HG02852 (cell line): ENCODE results near the gene OXTR.

Experiments
- ATAC-seq: cut with Tn5 transposase; IDR thresholded peaks from one replicate; pipeline ENCODE4 v1.9.1; 2021; ENCODE audit warnings: mild to moderate bottlenecking, moderate library complexity; ENCODE audit not compliant: unreplicated experiment

Gene OXTR

DNA sequence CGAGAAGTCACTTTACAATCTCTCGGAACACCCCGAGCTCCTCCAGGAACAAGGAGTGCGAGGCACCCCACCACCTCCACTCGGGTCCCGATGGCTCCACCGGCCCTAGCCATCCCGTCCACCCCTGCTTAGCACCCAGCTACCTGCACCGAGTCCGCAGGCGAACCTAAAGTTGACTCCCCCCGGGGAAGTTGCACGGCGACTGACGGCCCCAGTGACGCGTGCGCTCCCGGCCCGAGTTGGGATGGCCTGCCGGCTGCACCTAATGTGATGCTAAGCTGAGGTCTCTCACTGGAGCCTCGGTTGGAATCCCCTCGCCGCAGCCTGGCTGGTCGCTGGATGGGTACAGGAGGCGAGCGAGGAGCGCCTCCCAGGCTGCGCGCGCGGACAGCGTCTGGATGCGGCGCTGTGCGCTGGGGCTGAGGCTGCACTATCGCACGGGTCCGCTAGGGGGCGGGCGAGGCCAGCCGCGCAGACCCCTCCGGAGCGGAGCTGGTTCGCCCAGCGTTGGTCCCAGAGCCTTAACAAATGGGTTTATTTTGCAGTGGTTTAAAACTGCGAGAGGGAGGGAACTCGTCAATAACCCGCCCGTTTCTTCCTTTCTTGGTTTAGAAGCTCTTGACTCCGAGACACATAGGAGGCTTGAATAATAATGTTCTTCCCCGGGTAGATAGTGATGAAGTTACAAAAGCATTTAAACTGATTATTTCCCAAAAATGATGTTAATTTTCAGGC lies at the start of gene OXTR:
TSS of gene OXTR (minus strand) at position 526 of the 735 bp plus-strand sequence. CDS start 1,426 bp downstream, outside the sequence.
- ATAC-seq, result peak; percentile 80

- no peak for ATAC-seq
Measured at GRCh38 chr3:8817486-8817885, 48.1 kb upstream of the OXTR start.

GRCh38 chr3:8816106-8816505 lies 46.7 kb upstream of the OXTR start:
- ATAC-seq, result no peak

- ATAC-seq, result no peak
Measured at GRCh38 chr3:8813411-8813810, 44.0 kb upstream of the OXTR start.

DNA sequence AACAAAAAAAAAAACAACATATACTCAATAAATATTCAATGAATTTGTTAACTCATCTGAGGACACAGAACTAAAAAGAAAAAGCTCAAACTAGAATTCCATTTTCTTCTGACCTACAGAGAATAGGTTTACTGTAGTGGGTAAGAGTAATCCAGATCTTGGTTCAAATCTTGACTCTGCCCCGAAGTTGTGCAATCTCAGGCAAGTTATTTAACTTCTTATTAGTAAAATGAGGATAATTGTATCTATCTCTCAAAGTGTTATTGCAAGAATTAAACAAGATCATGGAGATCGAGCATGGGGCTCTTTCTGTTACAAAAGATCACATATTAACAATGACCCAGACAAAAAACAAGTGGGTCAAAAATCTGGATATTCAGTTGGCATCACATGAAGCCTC lies 41.1 kb upstream of the OXTR start:
- no peak for ATAC-seq

GRCh38 chr3:8805774-8806173 lies 36.4 kb upstream of the OXTR start:
- ATAC-seq, result no peak

DNA sequence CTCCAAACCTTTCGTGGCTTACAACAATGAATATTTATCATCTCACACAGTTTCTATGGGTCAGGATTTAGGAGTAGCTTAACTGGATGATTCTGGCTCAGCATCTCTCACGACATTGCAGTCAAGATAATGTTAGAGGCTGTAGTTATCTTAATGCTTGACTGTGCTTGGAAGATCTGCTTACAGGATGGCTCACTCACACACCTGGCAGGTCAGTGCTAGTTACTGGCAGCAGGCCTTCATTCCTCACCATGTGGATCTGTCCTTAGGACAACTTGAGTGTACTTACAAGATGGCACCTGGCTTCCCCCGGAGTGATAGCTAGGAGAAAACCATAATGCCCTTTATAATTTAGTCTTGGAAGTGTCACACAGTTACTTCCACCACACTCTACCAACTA lies 32.8 kb upstream of the OXTR start:
- no peak for ATAC-seq

GRCh38 chr3:8800016-8800415 lies 30.6 kb upstream of the OXTR start:
- ATAC-seq, result no peak

DNA sequence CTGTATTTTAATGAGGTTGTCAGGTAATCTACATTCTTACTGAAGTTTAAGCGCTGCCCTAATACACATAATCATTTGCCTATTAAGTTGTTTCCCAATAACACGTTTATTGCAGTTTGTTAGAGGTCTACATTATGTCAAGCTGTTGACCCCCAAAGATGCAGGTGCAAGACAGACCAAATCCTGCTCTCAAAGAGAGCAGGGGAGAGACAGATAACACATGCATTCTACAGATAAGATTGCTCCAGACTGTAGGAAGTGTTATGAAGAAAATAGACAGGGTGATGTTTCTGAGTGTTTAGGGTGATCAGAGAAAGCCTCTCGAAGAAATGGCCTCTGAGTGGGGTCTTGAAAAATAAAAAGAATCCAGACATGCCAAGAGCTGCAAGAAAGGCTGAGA lies 24.8 kb upstream of the OXTR start:
- no peak for ATAC-seq

GRCh38 chr3:8793242-8793641 lies 23.8 kb upstream of the OXTR start:
- no peak for ATAC-seq

DNA sequence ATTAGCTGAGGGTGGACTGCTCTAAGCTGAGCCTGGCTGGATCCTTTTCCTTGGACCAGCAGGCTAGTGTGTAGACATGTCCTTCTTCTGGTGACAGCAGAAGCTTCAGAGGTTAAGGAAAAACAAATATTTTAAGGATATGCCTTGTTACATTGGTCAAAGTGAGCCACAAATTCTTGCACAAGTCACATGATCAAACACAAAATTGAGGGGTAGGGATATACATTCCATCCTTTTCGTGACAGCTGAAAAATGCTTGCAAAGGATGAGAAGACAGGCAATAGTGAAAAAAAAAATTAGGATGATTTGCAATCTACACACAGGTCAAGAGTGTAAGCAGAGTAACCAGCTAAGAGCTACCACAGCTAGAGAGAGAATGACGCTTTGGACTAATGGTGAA lies 21.1 kb upstream of the OXTR start:
- ATAC-seq, result no peak

DNA sequence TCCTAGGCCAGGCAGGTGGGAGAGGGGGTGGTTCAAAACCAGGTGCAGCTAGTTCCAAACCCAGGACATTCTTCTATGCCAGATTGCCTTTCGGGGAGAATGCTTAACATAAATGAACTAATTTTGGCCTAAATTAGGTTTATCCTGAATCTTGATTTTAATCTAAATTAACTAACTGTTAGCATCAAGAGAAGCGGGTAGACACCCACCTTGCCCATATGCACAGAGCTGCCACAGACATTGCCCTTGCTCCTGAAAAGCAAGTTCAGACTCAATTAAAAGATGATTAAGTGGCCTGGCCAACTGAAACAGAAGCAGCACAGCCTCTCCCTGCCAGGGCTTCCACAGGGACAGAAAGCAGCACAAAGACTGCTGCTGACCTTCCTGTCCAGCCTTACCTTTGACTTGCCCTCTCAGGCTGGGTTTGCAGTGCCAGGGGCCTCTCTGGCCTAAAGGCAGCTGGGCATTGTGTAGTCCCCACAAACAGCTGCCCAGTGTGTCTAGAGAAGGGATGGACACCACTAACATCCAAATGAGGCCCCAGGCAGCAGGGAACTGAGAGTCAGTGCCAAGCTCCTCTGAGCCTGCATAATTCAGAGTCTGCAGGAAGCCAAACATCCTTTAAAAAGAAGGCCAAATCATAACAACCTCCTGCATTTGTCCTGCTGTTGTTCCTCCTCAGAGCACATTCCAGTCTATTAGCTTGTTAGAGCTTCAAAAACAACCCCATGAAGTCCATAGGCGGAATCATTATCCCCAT lies 15.4 kb upstream of the OXTR start:
- no peak for ATAC-seq

GRCh38 chr3:8780279-8780678 lies 10.9 kb upstream of the OXTR start:
- no peak for ATAC-seq

- ATAC-seq, result no peak
Measured at GRCh38 chr3:8778475-8778874, 9.1 kb upstream of the OXTR start.

GRCh38 chr3:8777978-8778267 lies 8.5 kb upstream of the OXTR start:
- no peak for ATAC-seq

GRCh38 chr3:8777201-8777977 lies 8.0 kb upstream of the OXTR start:
- peak; percentile 79 for ATAC-seq

DNA sequence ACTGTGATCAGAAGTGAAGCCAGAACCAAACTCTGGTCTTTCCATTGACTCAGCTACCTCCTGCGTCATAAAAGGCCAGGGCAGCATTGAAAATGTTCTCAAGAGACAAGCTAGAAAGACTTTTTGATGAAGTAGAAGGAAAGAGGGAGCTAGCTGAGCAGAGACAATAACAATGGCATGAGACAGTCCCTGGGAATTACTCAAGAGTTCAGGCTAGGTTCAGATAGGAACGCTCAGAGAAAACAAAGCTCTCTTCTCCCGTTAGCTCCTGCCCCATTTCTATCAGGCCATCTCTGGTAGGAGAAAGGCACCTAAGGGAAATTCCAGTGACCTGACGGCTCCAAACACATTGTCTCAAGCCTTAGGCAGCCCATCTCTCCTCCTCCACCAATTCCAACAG lies 7.0 kb upstream of the OXTR start:
- no peak for ATAC-seq

GRCh38 chr3:8775602-8776001 lies 6.2 kb upstream of the OXTR start:
- ATAC-seq, result no peak

- no peak for ATAC-seq
Measured at GRCh38 chr3:8775181-8775580, 5.8 kb upstream of the OXTR start.

DNA sequence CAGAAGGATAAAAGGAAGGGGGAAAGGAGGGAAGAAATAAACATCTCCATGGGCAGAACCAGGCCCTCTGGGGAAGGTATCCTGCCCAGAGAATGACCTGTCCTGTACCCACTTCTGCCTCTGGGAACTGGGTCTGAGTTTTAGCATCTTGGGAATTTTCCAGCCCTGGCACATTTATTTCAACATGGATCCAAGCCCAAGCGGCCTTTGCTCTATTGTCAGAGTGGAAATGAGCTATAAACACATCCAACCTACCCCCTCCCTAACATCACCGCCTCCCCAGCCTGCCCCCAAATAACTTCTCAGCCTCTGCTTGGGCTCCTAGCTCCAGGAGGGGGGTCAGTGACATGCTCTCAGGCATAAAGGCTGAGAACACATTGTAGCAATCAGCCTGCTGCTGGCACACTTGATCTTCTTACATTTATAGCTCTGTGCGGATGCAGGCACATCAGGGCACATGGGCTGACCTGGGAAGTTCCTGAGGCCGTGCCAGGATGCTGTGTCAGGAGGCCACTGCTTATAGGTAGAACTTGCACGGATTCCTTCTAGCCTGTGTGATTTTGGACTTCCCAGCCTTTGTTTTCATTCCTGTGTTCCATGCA lies 4.6 kb upstream of the OXTR start:
- ATAC-seq, result no peak

DNA sequence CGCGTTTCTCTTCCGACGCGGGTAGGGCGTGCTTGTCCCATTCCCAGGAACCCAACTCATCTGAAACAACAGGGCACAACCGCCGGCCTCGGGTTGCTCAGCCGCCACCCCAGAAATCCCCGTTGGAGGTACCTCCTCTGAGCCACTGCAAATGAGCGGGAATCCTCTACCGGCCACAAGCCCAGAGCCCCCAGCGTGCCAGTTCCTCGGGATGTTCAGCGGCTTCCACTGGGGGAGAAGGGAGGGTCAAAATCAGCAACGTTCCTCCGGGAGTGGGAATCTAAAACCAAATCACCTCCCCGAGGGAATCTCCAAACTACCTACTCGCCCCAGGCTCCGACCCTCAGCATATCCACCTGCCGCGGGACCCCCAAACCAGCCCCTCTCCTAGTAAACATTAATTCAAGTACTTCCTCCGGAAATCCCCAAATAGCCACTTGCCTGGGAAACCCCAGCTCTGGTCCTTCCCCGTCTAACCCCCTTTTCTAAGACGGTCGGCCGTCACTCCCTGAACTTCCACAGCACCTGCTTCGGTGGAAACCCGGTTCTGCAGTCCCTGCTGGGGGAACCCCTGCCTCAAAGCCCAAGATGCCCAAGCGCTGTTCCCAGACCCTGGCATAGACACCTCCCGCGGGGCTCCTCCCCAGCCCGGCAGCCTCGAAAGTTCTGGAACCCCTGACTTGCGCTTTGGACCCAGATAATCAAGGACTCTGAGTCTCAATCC lies 887 bp downstream of the OXTR start:
- peak; percentile 35 for ATAC-seq
